Measurements from ENCODE around the gene HOXC12.

GRCh38 chr12:53927220-53928029 lies 27.3 kb upstream of the HOXC12 start:
- TF ChIP-seq CTCF (conservative IDR thresholded peaks at IDR 0.05) (no peak), ZFX (IDR thresholded peaks at IDR 0.05) (no peak)
